HG03095 (cell line): ENCODE measurements around the gene ZNF785.
"Not testable (repeated sequence)": the region's sequence is repeated elsewhere in the genome, so short reads cannot be mapped to it uniquely, and the experiment has no call there.

ENCODE experiments used
- ATAC-seq: cut with Tn5 transposase; IDR thresholded peaks from one replicate; pipeline ENCODE4 v1.9.1; 2021; ENCODE audit warnings: moderate library complexity; ENCODE audit not compliant: unreplicated experiment

The ZNF785 gene

GRCh38 chr16:30540916-30541464 lies 44.5 kb downstream of the ZNF785 start:
- ATAC-seq: not testable (repeated sequence)

DNA sequence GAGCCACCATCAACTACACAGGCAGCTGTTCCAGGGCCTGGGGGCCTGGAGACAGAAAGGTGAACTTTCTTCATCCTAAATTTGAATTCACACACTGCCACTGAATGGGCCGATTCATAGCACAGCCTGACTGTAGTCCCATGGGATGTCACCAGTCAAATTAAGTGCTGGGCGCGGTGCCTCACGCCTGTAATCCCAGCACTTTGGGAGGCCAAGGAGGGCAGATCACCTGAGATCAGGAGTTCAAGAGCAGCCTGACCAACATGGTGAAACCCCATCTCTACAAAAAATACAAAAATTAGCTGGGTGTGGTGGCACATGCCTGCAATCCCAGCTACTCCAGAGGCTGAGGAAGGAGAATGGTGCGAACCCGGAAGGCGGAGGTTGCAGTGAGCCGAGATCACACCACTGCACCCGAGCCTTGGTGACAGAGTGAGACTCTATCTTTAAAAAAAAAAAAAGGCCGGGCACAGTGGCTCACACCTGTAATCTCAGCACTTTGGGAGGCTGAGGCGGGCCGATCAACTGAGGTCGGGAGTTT lies 45.4 kb downstream of the ZNF785 start:
- ATAC-seq: not testable (repeated sequence)

- ATAC-seq: no peak
These were observed 46.2 kb downstream of the ZNF785 start for GRCh38 chr16:30539000-30539964.

- not testable (repeated sequence) for ATAC-seq
These were observed 49.0 kb downstream of the ZNF785 start for GRCh38 chr16:30536391-30537024.

DNA sequence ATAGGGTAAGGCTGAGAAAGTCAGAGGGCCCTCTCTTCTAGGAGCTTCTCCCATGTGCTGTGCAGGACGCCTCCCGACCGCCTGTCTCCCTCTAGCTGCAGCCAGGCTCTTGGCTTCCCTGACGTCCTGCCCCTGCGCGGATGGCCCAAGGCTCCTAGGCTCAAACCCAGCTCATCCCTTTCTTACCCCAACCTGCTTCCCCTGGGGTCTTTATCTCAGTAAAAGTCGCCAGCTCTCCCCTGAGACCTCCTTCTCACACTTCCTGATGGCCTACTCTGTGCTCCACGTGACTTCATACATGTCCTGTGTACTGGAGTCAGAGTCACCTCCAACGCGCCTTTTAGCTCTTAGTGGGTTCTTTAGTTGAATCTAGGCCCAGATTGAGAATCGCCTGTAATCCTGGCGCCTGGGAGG lies 49.7 kb downstream of the ZNF785 start:
- peak; percentile 43 for ATAC-seq

DNA sequence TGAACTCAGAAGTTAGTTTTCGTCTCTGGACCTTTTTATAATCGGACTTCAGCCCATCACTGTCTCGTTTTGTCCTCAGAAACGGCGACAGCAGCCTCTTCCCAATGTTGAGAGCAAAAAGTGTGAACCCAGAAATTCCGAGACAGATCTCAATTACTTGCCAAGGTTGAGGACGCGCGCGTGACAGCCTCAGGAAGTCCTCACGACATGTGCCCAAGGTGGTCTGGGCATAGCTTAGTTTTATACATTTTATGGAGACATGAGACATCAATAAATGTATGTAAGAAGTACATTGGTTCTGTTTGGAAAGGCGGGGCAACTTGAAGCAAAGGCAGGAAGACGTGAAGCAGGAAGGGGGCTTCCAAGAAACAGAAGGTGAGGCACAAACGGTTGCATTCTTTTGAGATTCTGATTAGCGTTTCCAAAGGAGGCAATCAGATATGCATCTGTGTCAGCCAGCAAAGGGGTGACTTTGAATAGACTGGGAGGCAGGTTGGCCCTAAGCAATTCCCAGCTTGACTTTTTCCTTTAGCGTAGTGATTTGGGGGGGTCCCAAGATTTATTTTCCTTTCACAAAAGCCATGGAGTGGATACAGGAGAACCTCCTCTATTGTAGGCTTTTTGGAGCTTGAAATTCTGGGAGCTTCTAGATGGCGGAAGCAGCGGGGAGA lies 50.3 kb downstream of the ZNF785 start:
- ATAC-seq: no peak

DNA sequence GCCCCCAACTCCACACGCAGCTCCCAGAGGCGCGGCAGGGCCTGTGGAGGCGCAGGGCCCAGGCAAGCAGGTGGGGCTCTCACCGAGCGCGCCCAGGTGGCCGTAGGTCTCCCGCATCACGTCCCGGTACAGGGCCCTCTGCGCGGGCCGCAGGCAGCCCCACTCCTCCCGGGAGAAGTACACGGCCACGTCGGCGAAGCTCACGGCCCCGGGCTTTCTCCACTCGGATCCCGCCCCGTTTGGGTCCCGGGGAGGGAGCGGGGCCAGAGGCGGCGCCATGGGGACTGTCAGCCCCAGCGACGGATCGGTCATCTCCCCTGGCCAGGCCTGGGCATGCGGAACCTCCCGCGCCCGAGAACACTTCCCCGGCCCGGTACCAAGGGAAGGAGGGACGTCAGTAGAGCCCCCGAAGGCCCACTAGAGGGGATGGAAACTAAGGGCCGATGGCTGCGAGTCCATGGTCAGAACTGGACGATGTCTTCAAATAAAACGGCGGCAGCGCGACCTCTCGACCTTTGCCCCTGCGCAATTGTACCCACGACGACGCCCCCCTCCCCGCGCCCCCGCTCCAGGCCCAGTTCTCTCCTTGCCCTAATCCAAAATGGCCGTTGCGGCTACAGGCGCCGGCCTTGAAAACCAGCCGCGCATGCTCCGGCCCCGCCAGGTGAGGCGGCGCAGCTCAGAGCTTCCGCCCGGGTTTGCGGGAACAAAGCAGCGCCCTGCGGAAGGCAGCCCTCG lies 51.0 kb downstream of the ZNF785 start, which contains the start of gene ZNF747:
Gene ZNF747 (minus strand): TSS at position 491 of the 738 bp plus-strand sequence. CDS start 179 bp downstream, at position 312.
- peak; percentile 46 for ATAC-seq

DNA sequence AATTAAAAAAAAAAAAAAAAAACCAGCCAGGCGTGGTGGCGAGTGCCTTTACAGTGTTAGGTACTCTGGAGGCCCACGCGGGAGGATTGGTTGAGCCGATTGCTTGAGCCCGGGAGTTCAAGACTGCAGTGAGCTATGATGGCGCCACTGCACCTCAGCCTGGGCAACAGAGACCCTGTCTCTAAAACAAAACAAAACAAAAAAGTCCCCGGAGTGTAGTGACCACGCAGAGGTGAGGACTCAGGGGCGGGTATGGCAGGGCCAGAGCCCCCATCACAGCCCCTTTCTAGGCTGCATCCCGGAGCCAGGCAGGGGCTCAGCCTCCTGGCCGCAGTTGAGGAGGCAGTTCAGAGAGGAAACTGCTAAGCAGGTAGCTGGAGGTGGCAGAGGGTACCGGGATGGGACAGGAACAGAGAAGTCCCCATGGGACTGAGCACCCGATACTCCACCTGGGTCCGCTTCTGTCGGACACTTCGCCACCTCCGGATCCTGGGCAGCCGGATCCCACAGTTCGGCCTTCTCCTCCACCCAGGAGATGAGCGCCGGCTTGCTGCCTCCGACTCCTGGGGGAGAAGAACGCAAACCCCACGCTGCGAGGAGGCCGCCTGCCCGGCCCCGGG lies 51.6 kb downstream of the ZNF785 start:
- ATAC-seq: peak; percentile 9

- no peak for ATAC-seq
These were observed 52.4 kb downstream of the ZNF785 start for GRCh38 chr16:30533146-30533522.

DNA sequence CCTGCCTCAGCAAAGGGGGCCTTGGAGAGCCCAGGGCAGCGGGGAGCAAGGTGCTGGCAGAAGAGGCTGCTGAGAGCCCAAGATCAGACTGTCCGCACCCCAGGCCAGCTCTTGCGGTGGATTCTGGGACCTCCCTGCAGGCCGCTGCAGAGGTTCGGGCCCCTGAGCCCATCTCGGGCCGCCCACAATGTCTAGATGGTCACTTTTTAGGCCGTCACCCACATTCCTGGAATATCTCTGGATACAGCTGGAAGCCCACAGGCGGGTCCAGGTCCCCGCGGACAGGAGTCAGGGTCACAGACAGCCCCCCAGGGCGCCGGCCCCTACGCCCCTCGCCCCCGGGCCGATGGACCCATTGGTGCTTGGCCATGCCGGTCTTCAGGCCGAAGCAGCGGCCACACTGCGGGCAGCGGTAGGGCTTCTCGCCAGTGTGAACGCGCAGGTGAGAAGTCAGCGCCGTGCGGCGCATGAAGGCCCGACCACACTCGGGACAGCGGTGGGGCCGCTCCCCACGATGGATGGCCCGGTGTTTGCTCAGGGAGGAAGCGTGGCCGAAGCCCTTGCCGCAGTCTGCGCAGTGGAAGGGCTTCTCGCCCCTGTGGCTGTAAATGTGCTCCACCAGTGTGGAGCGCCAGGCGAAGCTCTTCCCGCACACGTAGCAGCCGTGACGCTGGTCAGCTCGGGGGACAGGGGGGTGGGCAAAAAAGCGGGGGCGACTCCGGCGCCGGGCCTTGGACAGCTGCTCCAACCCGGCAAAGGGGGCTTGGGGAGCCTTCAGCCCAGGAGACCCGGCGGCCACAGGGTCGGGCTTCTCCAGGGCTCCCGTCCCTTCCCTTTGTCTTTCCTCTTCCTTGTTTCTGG lies 53.0 kb downstream of the ZNF785 start:
- no peak for ATAC-seq
